ENCODE data around the gene RFPL4AL1. TPM values are rescaled to one million over a fixed set of nuclear protein-coding genes. Genes with fewer than 3 reads are reported as not detected.

RFPL4AL1 gene
- polyA plus RNA-seq, 1 experiment: not detected

- no peak for DNase-seq (ENCODE audit: low read depth, low spot score)
- ChIA-PET POLR2A (no interaction called here), CTCF (no interaction called here)
- no peak overlapping the region for H3K4me3 ChIP-seq (ENCODE audit: low read depth, low read length)
- no peaks in the 10 kb centered on the region for H3K27me3 ChIP-seq (ENCODE audit: control insufficient read depth, insufficient read depth, low read length)
- peaks cover 35% of the 10 kb centered on the region for H3K9me3 ChIP-seq (ENCODE audit: control insufficient read depth, insufficient read depth, low read length)
- no peak overlapping the region for H3K27ac ChIP-seq (ENCODE audit: low read depth, low read length)
- no peak for TF ChIP-seq CTCF (IDR thresholded peaks at IDR 0.05; ENCODE audit: low read depth, low read length)
These were observed 9.4 kb downstream of the RFPL4AL1 start for GRCh38 chr19:55778331-55778730.

- POLR2A ChIA-PET: no interaction called here
These were observed 12.2 kb downstream of the RFPL4AL1 start for GRCh38 chr19:55781112-55781511.

GRCh38 chr19:55795021-55795420, 26.1 kb downstream of the RFPL4AL1 start:
- Histone ChIP-seq H3K27me3 (ENCODE audit: control insufficient read depth, insufficient read depth, low read length) (no peaks in the 10 kb centered on the region), H3K9me3 (ENCODE audit: control insufficient read depth, insufficient read depth, low read length) (peaks cover 35% of the 10 kb centered on the region), H3K4me3 (ENCODE audit: low read depth, low read length) (no peak overlapping the region), H3K27ac (ENCODE audit: low read depth, low read length) (no peak overlapping the region)
- ChIA-PET CTCF (no interaction called here), POLR2A (no interaction called here)
- no peak for TF ChIP-seq CTCF (IDR thresholded peaks at IDR 0.05; ENCODE audit: low read depth, low read length)
- no peak for DNase-seq (ENCODE audit: low read depth, low spot score)

More at GRCh38 chr19:55781112-55781511, 12.2 kb downstream of the RFPL4AL1 start:
- DNase-seq (ENCODE audit: low read depth, low spot score): no peak
- peaks cover 35% of the 10 kb centered on the region for H3K9me3 ChIP-seq (ENCODE audit: control insufficient read depth, insufficient read depth, low read length)
- H3K4me3 ChIP-seq (ENCODE audit: low read depth, low read length): no peak overlapping the region
- H3K27ac ChIP-seq (ENCODE audit: low read depth, low read length): no peak overlapping the region
- no peak for TF ChIP-seq CTCF (IDR thresholded peaks at IDR 0.05; ENCODE audit: low read depth, low read length)
- CTCF ChIA-PET: no interaction called here
- no peaks in the 10 kb centered on the region for H3K27me3 ChIP-seq (ENCODE audit: control insufficient read depth, insufficient read depth, low read length)

GRCh38 chr19:55801416-55801815, 32.5 kb downstream of the RFPL4AL1 start:
- TF ChIP-seq CTCF (IDR thresholded peaks at IDR 0.05; ENCODE audit: low read depth, low read length): no peak
- POLR2A ChIA-PET: no interaction called here
- no peak for DNase-seq (ENCODE audit: low read depth, low spot score)
- H3K27ac ChIP-seq (ENCODE audit: low read depth, low read length): no peak overlapping the region
- no peak overlapping the region for H3K4me3 ChIP-seq (ENCODE audit: low read depth, low read length)
- peaks cover 19% of the 10 kb centered on the region for H3K9me3 ChIP-seq (ENCODE audit: control insufficient read depth, insufficient read depth, low read length)
- CTCF ChIA-PET: no interaction called here
- no peaks in the 10 kb centered on the region for H3K27me3 ChIP-seq (ENCODE audit: control insufficient read depth, insufficient read depth, low read length)

GRCh38 chr19:55802281-55802680, 33.4 kb downstream of the RFPL4AL1 start:
- no peak overlapping the region for H3K27ac ChIP-seq (ENCODE audit: low read depth, low read length)
- DNase-seq (ENCODE audit: low read depth, low spot score): no peak
- no peaks in the 10 kb centered on the region for H3K27me3 ChIP-seq (ENCODE audit: control insufficient read depth, insufficient read depth, low read length)
- CTCF ChIA-PET: no interaction called here
- H3K9me3 ChIP-seq (ENCODE audit: control insufficient read depth, insufficient read depth, low read length): peaks cover 12% of the 10 kb centered on the region
- TF ChIP-seq CTCF (IDR thresholded peaks at IDR 0.05; ENCODE audit: low read depth, low read length): no peak
- H3K4me3 ChIP-seq (ENCODE audit: low read depth, low read length): no peak overlapping the region
- POLR2A ChIA-PET: no interaction called here
